Epithelial cell of proximal tubule (primary cell): ENCODE measurements around the gene FOXP4. TPM values are rescaled to one million over a fixed set of nuclear protein-coding genes. Genes with fewer than 3 reads are reported as not detected.

Experiments
- DNase-seq: peaks from one replicate; pipeline ENCODE4 v3.0.0-alpha.2; 2011; ENCODE audit warnings: low read depth
- H3K4me3 ChIP-seq: 2 replicates; pipeline ENCODE4 v1.5.1; 2011; ENCODE audit warnings: low read depth, mild to moderate bottlenecking, low read length
- total RNA-seq: library from RNA; depleted of rRNA; stranded (reverse); fragments of >200 nt; gene quantifications from 2 replicates; pipeline ENCODE4 v1.2.3, GENCODE V29; 2015
- TF ChIP-seq, protein P1 (sequence below): conservative IDR thresholded peaks from 2 replicates; pipeline ENCODE4 v1.5.1; 2012; ENCODE audit warnings: low read depth, mild to moderate bottlenecking, low read length

The FOXP4 gene
- total RNA-seq, 1 donor from 2014 or later, result 7.5 TPM

DNA sequence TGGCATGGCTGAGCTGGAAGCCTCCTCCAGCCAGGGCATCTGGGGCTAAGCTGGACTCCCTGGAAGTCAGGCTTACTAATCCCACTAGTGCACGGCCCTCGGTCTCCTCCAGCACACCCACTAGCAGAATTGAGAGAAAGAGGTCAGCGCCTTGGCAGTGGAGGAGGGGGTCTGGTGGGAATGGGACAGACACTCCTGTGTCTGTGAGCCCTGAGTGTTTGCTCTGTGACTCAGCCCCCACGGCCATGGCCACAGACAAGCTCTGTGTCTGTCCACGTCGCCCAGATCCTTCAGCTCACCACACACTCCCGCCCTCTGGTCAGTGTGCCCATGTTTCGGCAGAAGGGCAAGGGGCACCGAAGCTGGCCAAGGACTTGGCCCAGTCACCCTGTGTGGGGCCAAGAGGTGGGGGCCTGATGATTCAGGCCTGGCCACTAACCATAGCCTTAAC lies 100.9 kb downstream of the FOXP4 start:
- no peak overlapping the region for H3K4me3 ChIP-seq
- DNase-seq, result no peak
- TF ChIP-seq, protein P1, sequence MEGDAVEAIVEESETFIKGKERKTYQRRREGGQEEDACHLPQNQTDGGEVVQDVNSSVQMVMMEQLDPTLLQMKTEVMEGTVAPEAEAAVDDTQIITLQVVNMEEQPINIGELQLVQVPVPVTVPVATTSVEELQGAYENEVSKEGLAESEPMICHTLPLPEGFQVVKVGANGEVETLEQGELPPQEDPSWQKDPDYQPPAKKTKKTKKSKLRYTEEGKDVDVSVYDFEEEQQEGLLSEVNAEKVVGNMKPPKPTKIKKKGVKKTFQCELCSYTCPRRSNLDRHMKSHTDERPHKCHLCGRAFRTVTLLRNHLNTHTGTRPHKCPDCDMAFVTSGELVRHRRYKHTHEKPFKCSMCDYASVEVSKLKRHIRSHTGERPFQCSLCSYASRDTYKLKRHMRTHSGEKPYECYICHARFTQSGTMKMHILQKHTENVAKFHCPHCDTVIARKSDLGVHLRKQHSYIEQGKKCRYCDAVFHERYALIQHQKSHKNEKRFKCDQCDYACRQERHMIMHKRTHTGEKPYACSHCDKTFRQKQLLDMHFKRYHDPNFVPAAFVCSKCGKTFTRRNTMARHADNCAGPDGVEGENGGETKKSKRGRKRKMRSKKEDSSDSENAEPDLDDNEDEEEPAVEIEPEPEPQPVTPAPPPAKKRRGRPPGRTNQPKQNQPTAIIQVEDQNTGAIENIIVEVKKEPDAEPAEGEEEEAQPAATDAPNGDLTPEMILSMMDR, result no peak

DNA sequence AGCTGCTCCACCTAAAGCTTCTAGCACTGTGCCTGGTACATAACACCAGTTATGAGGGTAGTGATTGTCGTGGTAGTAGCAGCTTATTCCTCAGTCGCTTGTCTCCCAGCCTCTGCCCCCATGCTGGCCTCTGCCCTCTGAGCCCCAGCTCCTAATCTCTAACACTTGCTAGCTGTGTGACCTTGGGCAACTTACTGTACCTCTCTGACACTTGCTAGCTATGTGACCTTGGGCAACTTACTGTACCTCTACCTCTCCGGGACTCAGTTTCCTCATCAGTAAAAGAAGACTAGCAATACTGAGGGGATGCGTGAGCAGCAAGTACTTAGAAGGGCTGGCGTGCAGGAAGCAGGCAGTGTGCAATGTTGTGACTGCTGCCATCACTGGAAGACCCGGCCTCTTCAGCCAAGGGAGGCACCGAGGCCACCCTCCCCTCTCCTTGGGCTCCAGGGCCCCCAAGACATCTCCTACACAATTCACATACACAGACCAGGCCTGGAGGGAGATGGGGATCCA lies 101.9 kb downstream of the FOXP4 start:
- DNase-seq, result no peak
- TF ChIP-seq, protein P1, result no peak
- no peak overlapping the region for H3K4me3 ChIP-seq

DNA sequence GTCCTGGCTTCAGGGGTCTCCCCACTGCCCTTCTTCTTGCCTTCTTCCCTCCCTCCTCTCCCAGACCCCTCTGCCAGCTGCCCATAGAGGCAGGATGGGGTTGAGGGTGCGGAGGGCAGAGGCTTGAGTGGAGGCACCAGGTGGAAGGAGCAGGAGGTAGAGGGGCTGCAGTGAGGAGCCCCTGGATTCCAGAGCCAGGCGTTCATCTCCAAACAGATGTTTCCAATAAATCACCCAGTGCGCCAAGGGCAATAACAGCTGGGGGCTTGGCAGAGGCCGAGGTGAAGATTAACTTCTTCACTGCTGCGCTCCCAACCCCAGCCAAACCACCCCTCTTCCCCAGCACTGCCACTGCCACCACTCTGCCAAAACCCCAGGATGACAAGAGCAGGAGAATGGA lies 102.7 kb downstream of the FOXP4 start:
- TF ChIP-seq, protein P1, result no peak

DNA sequence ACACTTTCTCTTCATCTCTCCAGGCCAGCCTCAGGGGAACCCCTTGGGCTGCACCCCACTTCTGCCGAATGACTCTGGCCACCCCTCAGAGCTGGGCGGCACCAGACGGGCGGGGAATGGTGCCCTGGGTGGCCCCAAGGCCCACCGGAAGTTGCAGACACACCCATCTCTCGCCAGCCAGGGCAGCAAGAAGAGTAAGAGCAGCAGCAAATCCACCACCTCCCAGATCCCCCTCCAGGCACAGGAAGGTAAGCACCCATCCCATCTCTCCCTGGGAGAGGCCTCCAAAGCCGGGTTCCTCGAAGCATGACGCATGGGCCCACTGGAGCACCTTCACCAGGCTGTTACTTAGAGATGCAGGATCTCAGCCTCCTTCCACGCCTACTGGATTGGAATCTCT lies 103.4 kb downstream of the FOXP4 start:
- H3K4me3 ChIP-seq, result no peak overlapping the region
- TF ChIP-seq, protein P1, result no peak
- no peak for DNase-seq

More for the DNA sequence above, 102.7 kb downstream of the FOXP4 start:
- no peak for DNase-seq
- no peak overlapping the region for H3K4me3 ChIP-seq

DNA sequence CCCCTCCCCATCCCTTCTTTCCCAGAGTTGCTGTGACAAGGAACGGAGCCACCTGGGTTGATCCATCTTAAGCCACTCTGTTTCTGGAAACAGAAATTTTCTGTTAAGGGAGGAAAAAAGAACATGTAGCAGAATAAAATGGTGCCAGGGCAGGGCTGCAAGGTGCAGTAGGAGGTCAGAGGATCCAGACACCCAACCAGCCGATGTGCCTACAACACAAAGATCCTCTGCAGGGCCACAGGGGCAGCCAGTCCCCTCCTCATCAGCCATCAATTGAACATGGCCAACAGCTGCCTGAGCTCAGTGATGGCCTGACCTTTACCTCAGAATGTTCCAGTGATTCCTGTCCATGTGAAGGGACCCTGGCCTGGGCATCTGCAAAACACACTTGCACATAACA lies 103.9 kb downstream of the FOXP4 start:
- H3K4me3 ChIP-seq, result no peak overlapping the region
- TF ChIP-seq, protein P1, result no peak
- no peak for DNase-seq

DNA sequence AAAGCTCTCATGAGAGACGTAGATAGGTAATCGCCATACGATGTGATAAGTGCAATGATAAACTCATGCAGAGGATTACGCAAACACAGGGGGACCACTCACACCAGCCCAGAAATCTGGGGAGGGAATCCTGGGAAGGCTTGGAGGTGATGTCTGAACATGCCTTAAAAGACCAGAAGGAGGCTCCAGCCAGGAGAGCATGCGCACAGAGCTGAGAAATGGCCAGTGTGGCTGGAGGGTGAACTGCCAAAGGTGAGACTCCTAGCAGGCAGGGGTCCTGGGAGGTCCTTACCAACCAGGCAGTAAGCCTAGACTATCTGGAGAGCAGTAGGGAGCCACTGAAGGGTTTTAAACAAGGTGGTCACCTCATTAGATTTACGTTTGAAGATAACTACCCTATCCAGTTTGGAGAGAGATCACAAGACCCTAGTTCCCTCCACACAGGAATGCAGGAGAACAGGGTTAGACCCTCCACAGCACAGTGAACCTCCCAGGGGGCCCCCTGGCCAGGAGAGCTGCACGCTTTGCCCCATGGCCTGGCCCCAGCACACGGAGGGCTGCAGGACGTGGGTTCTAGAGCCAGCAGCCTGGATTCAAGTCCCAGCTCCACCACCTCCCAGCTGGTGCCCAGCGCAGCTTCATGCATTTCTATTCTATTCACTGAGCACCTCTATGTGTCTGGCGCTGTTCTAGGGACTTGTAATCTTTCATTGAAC lies 105.2 kb downstream of the FOXP4 start:
- H3K4me3 ChIP-seq, result no peak overlapping the region
- DNase-seq, result no peak
- TF ChIP-seq, protein P1, result no peak

Other genes starting within 250 kb of the FOXP4 start
- gene NCR2, start 210.8 kb upstream of the FOXP4 start, total RNA-seq, result not detected in 2 replicates
- gene MDFI, start 92.1 kb downstream of the FOXP4 start, total RNA-seq, result 48.5 and 61.2 TPM in 2 replicates
- gene TFEB, start 189.2 kb downstream of the FOXP4 start, total RNA-seq, result 2.4 and 3.3 TPM in 2 replicates
- gene PGC, start 201.0 kb downstream of the FOXP4 start, total RNA-seq, result not detected in 2 replicates
- gene FRS3, start 233.5 kb downstream of the FOXP4 start, total RNA-seq, result 2.0 and 6.1 TPM in 2 replicates
- 2.2 TPM in 1 of 2 replicates, not detected in the other for gene PRICKLE4, start 234.4 kb downstream of the FOXP4 start, total RNA-seq
- 224 and 302 TPM in 2 replicates for gene TOMM6, start 241.3 kb downstream of the FOXP4 start, total RNA-seq